K562 (cell line): Measurements from ENCODE around the gene FAM167B. TPM values are rescaled to one million over a fixed set of nuclear protein-coding genes. Genes with fewer than 3 reads are reported as not detected.
A peak's percentile ranks its signal among the peaks of the same experiment; 100 is the strongest.

Experiments
- ATAC-seq: fragments of 200-7000 bp; cut with Tn5 transposase; 3 replicates; pipeline ENCODE4 v1.9.1; 2020; ENCODE audit warnings: moderate library complexity
- BruUV-seq: library from RNA; stranded (reverse); fragments of 400-500 nt; replicated peaks from 2 replicates; lab custom pipeline; 2021; lab: Mats Ljungman, UMichigan
- CTCF ChIA-PET: fragments of 300-600 bp; formaldehyde crosslinking; extraction: SDS; loops from one replicate; lab custom pipeline; 2021; ENCODE audit warnings: low intra/inter-chr PET ratio; lab: Yijun Ruan, JAX
- POLR2A ChIA-PET: fragments of 300-600, 350-650 bp; sonication (Branson Sonifier 250); formaldehyde crosslinking; extraction: SDS; loops from one replicate; lab custom pipeline; 2021; ENCODE audit warnings: antibody characterized with exemption, inconsistent platforms; lab: Yijun Ruan, JAX
- DNase-seq, 4 experiments: peaks; one replicate each; pipeline versions ENCODE4 v3.0.0 to v3.0.0-alpha.2; 2011 to 2018; ENCODE audit warnings: low spot score in 3 of 4, mixed read lengths in 3 of 4; ENCODE audit errors: extremely low read depth in 1 of 4
- FAIRE-seq: peaks from 2 replicates; lab custom pipeline; 2011; peaks lifted over from hg19 to GRCh38; lab: Jason Lieb, UNC
- H2AFZ ChIP-seq: 2 replicates; pipeline ENCODE4 v1.6.0; 2011; ENCODE audit warnings: low read depth, low read length, control low read depth, inconsistent platforms
- H3K27ac ChIP-seq: fragments of 200-600 bp; 3 replicates; pipeline ENCODE4 v1.8.0; 2011; ENCODE audit warnings: low read depth, mild to moderate bottlenecking, control low read depth, inconsistent platforms, low read length, moderate library complexity, mixed read lengths; ENCODE audit errors: extremely low read depth
- H3K27me3 ChIP-seq, 2 experiments: fragments of 300-600 bp in 1 of 2; 2 replicates in 1 of 2; 3 replicates in 1 of 2; pipeline versions ENCODE4 v1.6.0 to v1.8.0; 2011; ENCODE audit warnings: inconsistent platforms in 2 of 2, low read length in 2 of 2, mild to moderate bottlenecking in 1 of 2, mixed read lengths in 1 of 2, moderate library complexity in 1 of 2; ENCODE audit not compliant: control insufficient read depth in 2 of 2, insufficient read depth in 2 of 2
- H3K36me3 ChIP-seq: fragments of 300-600 bp; 3 replicates; pipeline ENCODE4 v1.8.0; 2011; ENCODE audit warnings: mild to moderate bottlenecking, low read length, inconsistent platforms; ENCODE audit not compliant: control insufficient read depth, insufficient read depth
- H3K4me1 ChIP-seq, 2 experiments: fragments of 200-600 bp in 1 of 2; replicated peaks in 1 of 2; 2 replicates in 1 of 2; 3 replicates in 1 of 2; pipeline versions ENCODE4 v1.5.1 to v1.8.0; 2011; ENCODE audit warnings: inconsistent platforms in 2 of 2, low read length in 2 of 2, mild to moderate bottlenecking in 1 of 2, mixed read lengths in 1 of 2, moderate library complexity in 1 of 2; ENCODE audit not compliant: control insufficient read depth in 2 of 2, insufficient read depth in 2 of 2
- H3K4me2 ChIP-seq: 2 replicates; pipeline ENCODE4 v1.6.1; 2011; ENCODE audit warnings: low read length, control low read depth, inconsistent platforms, mixed read lengths; ENCODE audit not compliant: insufficient read depth
- H3K4me3 ChIP-seq: fragments of 200-600 bp; sonication (generic), shearing (Covaris generic); 2 replicates; pipeline ENCODE4 v1.5.1; 2016; ENCODE audit warnings: control low read depth, inconsistent platforms
- H3K79me2 ChIP-seq: fragments of 200-600 bp; 3 replicates; pipeline ENCODE4 v1.8.0; 2011; ENCODE audit warnings: low read length, inconsistent platforms; ENCODE audit not compliant: control insufficient read depth, insufficient read depth
- H3K9ac ChIP-seq, 2 experiments: 2 replicates each; pipeline versions ENCODE4 v1.6.0 to v1.6.1; 2011; ENCODE audit warnings: low read depth in 2 of 2, low read length in 2 of 2, control low read depth in 1 of 2, inconsistent platforms in 1 of 2, mild to moderate bottlenecking in 1 of 2, mixed read lengths in 1 of 2; ENCODE audit not compliant: insufficient read depth in 1 of 2
- H3K9me1 ChIP-seq: one replicate; pipeline ENCODE4 v1.6.0; 2011; ENCODE audit warnings: inconsistent platforms, mild to moderate bottlenecking, low read length, moderate library complexity; ENCODE audit not compliant: control insufficient read depth, insufficient read depth
- H3K9me3 ChIP-seq: replicated peaks from 2 replicates; pipeline ENCODE4 v1.5.1; 2011; ENCODE audit warnings: low read depth, low read length, inconsistent platforms; ENCODE audit not compliant: control insufficient read depth, insufficient read depth
- H4K20me1 ChIP-seq: replicated peaks from 2 replicates; pipeline ENCODE4 v1.6.1; 2011; ENCODE audit warnings: low read length, inconsistent platforms, mixed read lengths; ENCODE audit not compliant: control insufficient read depth, insufficient read depth
- ELF2 ChIP-seq: fragments of 250-450 bp; sonication (Bioruptor Pico); IDR thresholded peaks from 2 replicates; pipeline ENCODE4 v1.5.0; 2021; ENCODE audit warnings: mild to moderate bottlenecking
- HLTF ChIP-seq: fragments of 450-650 bp; IDR thresholded peaks from 2 replicates; pipeline ENCODE4 v1.6.1; 2016
- KLF6 ChIP-seq: fragments of 250-450 bp; sonication (Bioruptor Pico); IDR thresholded peaks from 2 replicates; pipeline ENCODE4 v1.4.0; 2020; ENCODE audit warnings: mild to moderate bottlenecking, moderate library complexity, borderline replicate concordance
- TEAD2 ChIP-seq: fragments of 450-650 bp; IDR thresholded peaks from 2 replicates; pipeline ENCODE4 v1.6.1; 2016; ENCODE audit warnings: missing genetic modification characterization, control low read depth, missing compliant biosample characterization
- ZNF263 ChIP-seq: sonication (generic); formaldehyde crosslinking; IDR thresholded peaks from 2 replicates; pipeline ENCODE4 v1.8.0; 2022; ENCODE audit warnings: mild to moderate bottlenecking, missing genetic modification reagents, borderline replicate concordance
- ZNF311 ChIP-seq: fragments of 250-450 bp; sonication (Bioruptor Pico); IDR thresholded peaks from 2 replicates; pipeline ENCODE4 v1.4.0; 2020; ENCODE audit warnings: mild to moderate bottlenecking, moderate library complexity
- WGBS: fragments of 100-300 bp; shearing (Covaris generic); methylation state at CpG from one replicate; pipeline ENCODE4 v1.1.6; 2016; ENCODE audit warnings: low coverage, mixed read lengths; ENCODE audit not compliant: insufficient coverage; ENCODE audit errors: missing lambda C conversion rate; 5-methylcytosine and 5-hydroxymethylcytosine counted together
- in situ Hi-C: fragments of 300-500 bp; cut with MboI; formaldehyde crosslinking; loops from 4 replicates; pipeline ENCODE4 v1.15.0; 2018; ENCODE audit warnings: inconsistent platforms, mixed read lengths
- intact Hi-C: fragments of 100-400 bp; cut with micrococcal nuclease; formaldehyde crosslinking; loops from 2 replicates; pipeline ENCODE4 v1.14.2; 2022
- polyA plus RNA-seq, 8 experiments: library from polyadenylated mRNA; depleted of rRNA in 4 of 8; stranded (reverse) in 5 of 8; unstranded in 3 of 8; fragments of >200 nt; fragmentation: Nextera tagmentation in 2 of 8; fragmentation: Illumina TruSeq in 1 of 8; extraction: Ambion mirVana in 2 of 8; extraction: Trizol in 1 of 8; gene quantifications; 2 replicates each; pipeline versions ENCODE4 v1.2.1 to v1.2.3, GENCODE V29; 2011 to 2014; ENCODE audit warnings: inconsistent platforms in 1 of 8, missing spikeins in 1 of 8
- total RNA-seq, 7 experiments: library from RNA; depleted of rRNA in 6 of 7; stranded (reverse); fragments of >200 nt in 6 of 7; fragmentation: Illumina TruSeq in 2 of 7; extraction: Trizol in 2 of 7; gene quantifications; 2 replicates each; pipeline versions ENCODE4 v1.2.1 to v1.2.3, GENCODE V29; 2011 to 2021; ENCODE audit warnings: low replicate concordance in 1 of 7
- TF ChIP-seq, protein P1 (sequence below), 3 experiments: fragments of 200-800 bp in 1 of 3; sonication (Bioruptor generic) in 1 of 3; sonication (generic) in 1 of 3; formaldehyde crosslinking in 1 of 3; IDR thresholded peaks; 2 replicates each; pipeline versions ENCODE4 v1.6.1 to v1.8.0; 2016 to 2022; ENCODE audit warnings: mild to moderate bottlenecking in 2 of 3, missing compliant biosample characterization in 2 of 3, missing genetic modification characterization in 2 of 3, missing genetic modification reagents in 1 of 3
- TF ChIP-seq, protein P2 (sequence below): fragments of 150-350 bp; conservative IDR thresholded peaks from 2 replicates; pipeline ENCODE4 v1.6.1; 2014; ENCODE audit warnings: low read length

The FAM167B gene
- total and polyA plus RNA-seq, 9 of the 15 experiments (the other 6 are each of a cell fraction or from before 2014, with no cell fraction given) = not detected

GRCh38 chr1:32273391-32274208 lies 26.6 kb downstream of the FAM167B start:
- Histone ChIP-seq H3K4me1 (peaks cover 8 to 34% of the 10 kb centered on the region in 2 experiments; a peak in 4 of 5 replicates), H2AFZ (0 out of 2 replicates have a peak overlapping the region, but pooled peaks have one; percentile 7), H3K36me3 (no peaks in the 10 kb centered on the region), H3K4me2 (no peak overlapping the region), H3K4me3 (no peak overlapping the region), H3K9me1 (no peaks in the 10 kb centered on the region), H3K27ac (no peak overlapping the region), H4K20me1 (no peaks in the 10 kb centered on the region), H3K9ac (no peak overlapping the region; a peak in 1 of 4 replicates), H3K27me3 (peaks cover 0 to 13% of the 10 kb centered on the region in 2 experiments; a peak in 2 of 5 replicates), H3K79me2 (no peaks in the 10 kb centered on the region), H3K9me3 (no peaks in the 10 kb centered on the region)
- ATAC-seq (peak; percentile 69), FAIRE-seq (no peak), DNase-seq (peak in 3 of 4 experiments; percentile 38 to 70 (median 69))
- intact Hi-C loops = no loop called here
- WGBS = 14% methylated on average over 10 of the region's 10 CpGs
- in situ Hi-C loops = no loop called here
- no TSS peak for BruUV-seq
- 0 out of 2 replicates have a peak, but pooled peaks have one; percentile 30 for TF ChIP-seq TEAD2 (tag)
- TF ChIP-seq ZNF311 (CRISPR knock-in tag) = no peak
- TF ChIP-seq ZNF263 (CRISPR knock-in tag) = peak; percentile 42
- TF ChIP-seq ELF2 (CRISPR knock-in tag) = no peak
- TF ChIP-seq, protein P1, sequence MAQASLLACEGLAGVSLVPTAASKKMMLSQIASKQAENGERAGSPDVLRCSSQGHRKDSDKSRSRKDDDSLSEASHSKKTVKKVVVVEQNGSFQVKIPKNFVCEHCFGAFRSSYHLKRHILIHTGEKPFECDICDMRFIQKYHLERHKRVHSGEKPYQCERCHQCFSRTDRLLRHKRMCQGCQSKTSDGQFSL (CRISPR knock-in tag; IDR thresholded peaks at IDR 0.05) = no peak
- TF ChIP-seq, protein P1 (tag; IDR thresholded peaks at IDR 0.05) = 0 out of 4 replicates have a peak, but pooled peaks of 1 of the 2 experiments have one; percentile 2
- TF ChIP-seq, protein P2, sequence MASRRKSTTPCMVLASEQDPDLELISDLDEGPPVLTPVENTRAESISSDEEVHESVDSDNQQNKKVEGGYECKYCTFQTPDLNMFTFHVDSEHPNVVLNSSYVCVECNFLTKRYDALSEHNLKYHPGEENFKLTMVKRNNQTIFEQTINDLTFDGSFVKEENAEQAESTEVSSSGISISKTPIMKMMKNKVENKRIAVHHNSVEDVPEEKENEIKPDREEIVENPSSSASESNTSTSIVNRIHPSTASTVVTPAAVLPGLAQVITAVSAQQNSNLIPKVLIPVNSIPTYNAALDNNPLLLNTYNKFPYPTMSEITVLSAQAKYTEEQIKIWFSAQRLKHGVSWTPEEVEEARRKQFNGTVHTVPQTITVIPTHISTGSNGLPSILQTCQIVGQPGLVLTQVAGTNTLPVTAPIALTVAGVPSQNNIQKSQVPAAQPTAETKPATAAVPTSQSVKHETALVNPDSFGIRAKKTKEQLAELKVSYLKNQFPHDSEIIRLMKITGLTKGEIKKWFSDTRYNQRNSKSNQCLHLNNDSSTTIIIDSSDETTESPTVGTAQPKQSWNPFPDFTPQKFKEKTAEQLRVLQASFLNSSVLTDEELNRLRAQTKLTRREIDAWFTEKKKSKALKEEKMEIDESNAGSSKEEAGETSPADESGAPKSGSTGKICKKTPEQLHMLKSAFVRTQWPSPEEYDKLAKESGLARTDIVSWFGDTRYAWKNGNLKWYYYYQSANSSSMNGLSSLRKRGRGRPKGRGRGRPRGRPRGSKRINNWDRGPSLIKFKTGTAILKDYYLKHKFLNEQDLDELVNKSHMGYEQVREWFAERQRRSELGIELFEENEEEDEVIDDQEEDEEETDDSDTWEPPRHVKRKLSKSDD = no peak
- TF ChIP-seq KLF6 (CRISPR knock-in tag) = no peak
- 0 out of 2 replicates have a peak, but pooled peaks have one; percentile 53 for TF ChIP-seq HLTF
- CTCF ChIA-PET = no interaction called here
- POLR2A ChIA-PET = interaction anchor here (0.6 to 0.9 kb wide), 2 partner anchors 13 to 91 kb away, joined by 3 read pairs; no protein-coding TSS in a partner anchor
